Karpas-422 (cell line): Measurements from ENCODE around the gene IFITM5. TPM values are rescaled to one million over a fixed set of nuclear protein-coding genes. Genes with fewer than 3 reads are reported as not detected.
"Not testable (repeated sequence)": the region's sequence is repeated elsewhere in the genome, so short reads cannot be mapped to it uniquely, and the experiment has no call there.

ENCODE experiments used
- DNase-seq: peaks from one replicate; pipeline ENCODE4 v3.0.0-alpha.2; 2015
- H2AFZ ChIP-seq: fragments of 200-600 bp; sonication (generic); 2 replicates; pipeline ENCODE4 v1.6.1; 2014; ENCODE audit warnings: antibody characterized with exemption, low read length, mixed read lengths
- H3K27ac ChIP-seq: fragments of 200-600 bp; sonication (generic); 2 replicates; pipeline ENCODE4 v1.5.1; 2014; ENCODE audit warnings: mild to moderate bottlenecking, low read length, moderate library complexity
- H3K27me3 ChIP-seq: fragments of 200-600 bp; sonication (generic); 2 replicates; pipeline ENCODE4 v1.6.1; 2014; ENCODE audit warnings: low read length, mixed read lengths
- H3K36me3 ChIP-seq: fragments of 200-600 bp; sonication (generic); 2 replicates; pipeline ENCODE4 v1.6.1; 2014; ENCODE audit warnings: low read length, mixed read lengths; ENCODE audit not compliant: insufficient read depth
- H3K4me1 ChIP-seq: fragments of 200-600 bp; sonication (generic); 2 replicates; pipeline ENCODE4 v1.6.1; 2014; ENCODE audit warnings: mild to moderate bottlenecking, low read length, mixed read lengths
- H3K4me2 ChIP-seq: fragments of 200-600 bp; sonication (generic); 2 replicates; pipeline ENCODE4 v1.6.1; 2014; ENCODE audit warnings: low read length, low read depth, mild to moderate bottlenecking; ENCODE audit not compliant: poor library complexity, severe bottlenecking
- H3K4me3 ChIP-seq: fragments of 200-600 bp; sonication (generic); 2 replicates; pipeline ENCODE4 v1.5.1; 2014; ENCODE audit warnings: mild to moderate bottlenecking, antibody characterized with exemption, low read length, mixed read lengths
- H3K79me2 ChIP-seq: fragments of 200-600 bp; sonication (generic); 2 replicates; pipeline ENCODE4 v1.6.1; 2014; ENCODE audit warnings: mild to moderate bottlenecking, low read length, mixed read lengths
- H3K9ac ChIP-seq: fragments of 200-600 bp; sonication (generic); 2 replicates; pipeline ENCODE4 v1.6.0; 2014; ENCODE audit warnings: low read length
- H3K9me2 ChIP-seq: fragments of 200-600 bp; sonication (generic), shearing (Covaris generic); replicated peaks from 2 replicates; pipeline ENCODE4 v1.6.0; 2014; ENCODE audit warnings: mild to moderate bottlenecking, low read length, moderate library complexity; ENCODE audit not compliant: insufficient read depth
- H3K9me3 ChIP-seq: fragments of 300-700, 200-600 bp; sonication (generic); 2 replicates; pipeline ENCODE4 v1.6.1; 2014; ENCODE audit warnings: low read length, mixed read lengths
- H4K20me1 ChIP-seq: fragments of 200-600 bp; sonication (generic); 2 replicates; pipeline ENCODE4 v1.6.1; 2014; ENCODE audit warnings: mild to moderate bottlenecking, antibody characterized with exemption, low read length, low read depth; ENCODE audit not compliant: insufficient read depth
- total RNA-seq: library from RNA; depleted of rRNA; stranded (reverse); fragments of >200 nt; shearing (Covaris generic); gene quantifications from 2 replicates; pipeline ENCODE4 v1.2.3, GENCODE V29; 2014; ENCODE audit warnings: low replicate concordance

IFITM5 gene
- total RNA-seq, 1 experiment from 2014 or later, result not detected

GRCh38 chr11:311013-311748, 11.9 kb upstream of the IFITM5 start:
- H3K4me1 ChIP-seq, result peaks cover 29% of the 10 kb centered on the region
- not testable (repeated sequence) for H3K4me2 ChIP-seq, H3K36me3 ChIP-seq, H3K79me2 ChIP-seq, DNase-seq, H3K27ac ChIP-seq, H3K4me3 ChIP-seq, H3K9ac ChIP-seq, H3K9me3 ChIP-seq, H3K9me2 ChIP-seq, H4K20me1 ChIP-seq, H3K27me3 ChIP-seq, H2AFZ ChIP-seq

- H3K9me3 ChIP-seq, H3K9me2 ChIP-seq, H4K20me1 ChIP-seq, H3K27me3 ChIP-seq, H3K4me3 ChIP-seq, H3K79me2 ChIP-seq, H3K27ac ChIP-seq, H2AFZ ChIP-seq, H3K36me3 ChIP-seq, H3K4me2 ChIP-seq, DNase-seq, H3K9ac ChIP-seq: not testable (repeated sequence)
- peaks cover 22% of the 10 kb centered on the region for H3K4me1 ChIP-seq
These were observed 10.8 kb upstream of the IFITM5 start for GRCh38 chr11:309979-310572.

DNA sequence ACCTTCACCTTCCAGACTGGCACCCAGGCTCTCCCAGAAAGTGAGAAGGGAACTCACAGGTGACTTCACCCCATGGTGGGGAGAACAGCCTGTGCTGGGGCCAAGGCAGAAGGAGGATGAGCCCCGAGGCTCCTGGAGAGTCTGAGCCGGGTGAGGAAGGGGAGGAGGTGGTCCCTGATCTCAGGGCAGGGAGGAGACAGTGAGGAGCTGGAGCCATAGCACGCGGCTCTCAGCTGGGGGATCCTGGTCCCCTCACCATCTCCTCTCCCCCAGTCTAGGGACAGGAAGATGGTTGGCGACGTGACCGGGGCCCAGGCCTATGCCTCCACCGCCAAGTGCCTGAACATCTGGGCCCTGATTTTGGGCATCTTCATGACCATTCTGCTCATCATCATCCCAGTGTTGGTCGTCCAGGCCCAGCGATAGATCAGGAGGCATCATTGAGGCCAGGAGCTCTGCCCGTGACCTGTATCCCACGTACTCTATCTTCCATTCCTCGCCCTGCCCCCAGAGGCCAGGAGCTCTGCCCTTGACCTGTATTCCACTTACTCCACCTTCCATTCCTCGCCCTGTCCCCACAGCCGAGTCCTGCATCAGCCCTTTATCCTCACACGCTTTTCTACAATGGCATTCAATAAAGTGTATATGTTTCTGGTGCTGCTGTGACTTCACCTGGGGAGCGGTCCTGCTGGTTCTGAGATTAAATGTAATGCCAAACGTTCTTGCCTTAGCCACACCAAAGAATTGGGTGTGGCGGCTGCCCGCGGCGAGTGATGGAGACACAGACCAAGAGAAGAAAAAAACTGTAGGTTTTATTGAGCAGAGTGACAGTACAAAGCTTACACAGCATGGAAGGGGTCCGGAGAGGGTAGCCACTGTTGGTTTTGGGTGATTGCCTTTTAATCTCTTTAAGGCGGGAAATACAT, 9.7 kb upstream of the IFITM5 start:
- Histone ChIP-seq H3K9ac (peak overlapping the region; percentile 66; the same call in 1 of the 2 replicates), H3K4me3 (peak overlapping the region; percentile 60; the same call in 1 of the 2 replicates), H3K4me2 (peak overlapping the region; percentile 60), H3K4me1 (peaks cover 18% of the 10 kb centered on the region)
- DNase-seq, H3K9me2 ChIP-seq, H3K79me2 ChIP-seq, H4K20me1 ChIP-seq, H2AFZ ChIP-seq, H3K27ac ChIP-seq, H3K9me3 ChIP-seq, H3K27me3 ChIP-seq, H3K36me3 ChIP-seq: not testable (repeated sequence)

DNA sequence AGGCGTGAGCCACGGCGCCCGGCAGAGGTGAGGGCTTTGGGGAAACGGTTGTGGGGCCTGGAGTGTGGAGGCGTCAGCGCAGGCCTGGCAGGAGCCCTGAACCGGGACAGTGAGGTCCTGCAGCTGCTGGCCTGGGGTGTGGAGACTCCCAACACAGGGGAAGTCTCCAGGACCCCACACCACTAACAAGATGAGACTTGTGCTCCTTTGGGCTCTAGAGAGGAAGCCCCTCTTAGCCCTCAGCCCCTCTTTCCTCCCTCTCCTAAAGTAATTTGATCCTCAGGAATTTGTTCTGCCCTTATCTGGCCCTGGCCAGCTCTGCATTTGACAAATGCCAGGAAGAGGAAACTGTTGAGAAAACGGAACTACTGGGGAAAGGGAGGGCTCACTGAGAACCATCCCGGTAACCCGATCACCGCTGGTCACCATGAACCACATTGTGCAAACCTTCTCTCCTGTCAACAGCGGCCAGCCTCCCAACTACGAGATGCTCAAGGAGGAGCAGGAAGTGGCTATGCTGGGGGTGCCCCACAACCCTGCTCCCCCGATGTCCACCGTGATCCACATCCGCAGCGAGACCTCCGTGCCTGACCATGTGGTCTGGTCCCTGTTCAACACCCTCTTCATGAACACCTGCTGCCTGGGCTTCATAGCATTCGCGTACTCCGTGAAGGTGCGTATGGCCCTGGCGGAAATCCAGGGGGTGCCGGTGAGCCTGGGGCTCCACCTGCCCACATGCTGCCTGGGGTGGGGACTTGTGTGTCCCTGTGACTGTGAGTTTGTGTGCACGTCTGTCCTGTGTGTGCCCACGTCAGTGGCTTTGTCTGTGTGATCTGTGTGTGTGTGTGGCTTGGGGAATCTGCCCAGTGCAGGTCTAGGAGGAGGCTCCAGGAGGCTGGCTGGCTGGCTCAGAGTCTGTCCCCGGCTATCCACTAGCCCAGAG, 8.7 kb upstream of the IFITM5 start, which contains the start of gene IFITM2:
Gene IFITM2 (plus strand): TSS at position 51 of the 943 bp plus-strand sequence. CDS start 377 bp downstream, at position 428.
- Histone ChIP-seq H3K4me3 (peak within 1 kb of the TSS; percentile 60; the same call in 1 of the 2 replicates), H3K9ac (peak within 1 kb of the TSS; percentile 66), H2AFZ (peak within 1 kb of the TSS; percentile 91), H3K4me2 (peak within 1 kb of the TSS; percentile 60)
- H3K9me2 ChIP-seq, H3K4me1 ChIP-seq, H3K9me3 ChIP-seq, H3K27me3 ChIP-seq, H3K79me2 ChIP-seq, H4K20me1 ChIP-seq, H3K36me3 ChIP-seq, H3K27ac ChIP-seq: not testable (repeated sequence)
- peak; percentile 70 for DNase-seq

- Histone ChIP-seq H3K79me2 (no peaks in the 10 kb centered on the region), H3K4me1 (peaks cover 3% of the 10 kb centered on the region; the same call in 1 of the 2 replicates), H2AFZ (no peak overlapping the region), H3K36me3 (no peaks in the 10 kb centered on the region), H3K27me3 (no peaks in the 10 kb centered on the region), H4K20me1 (no peaks in the 10 kb centered on the region), H3K4me3 (no peak overlapping the region), H3K9me2 (no peaks in the 10 kb centered on the region), H3K9me3 (no peaks in the 10 kb centered on the region), H3K9ac (no peak overlapping the region), H3K27ac (no peak overlapping the region), H3K4me2 (no peak overlapping the region)
- no peak for DNase-seq
These were observed 7.5 kb upstream of the IFITM5 start for GRCh38 chr11:306645-307371.

GRCh38 chr11:305844-306211, 6.5 kb upstream of the IFITM5 start:
- Histone ChIP-seq H3K9me3 (no peaks in the 10 kb centered on the region), H2AFZ (no peak overlapping the region), H3K4me3 (no peak overlapping the region), H3K27me3 (no peaks in the 10 kb centered on the region), H3K79me2 (no peaks in the 10 kb centered on the region), H3K4me2 (no peak overlapping the region), H3K9me2 (no peaks in the 10 kb centered on the region), H3K36me3 (no peaks in the 10 kb centered on the region), H3K9ac (no peak overlapping the region), H3K4me1 (peaks cover 3% of the 10 kb centered on the region; the same call in 1 of the 2 replicates), H3K27ac (no peak overlapping the region), H4K20me1 (no peaks in the 10 kb centered on the region)
- no peak for DNase-seq
